ENCODE measurements around the gene RSPH6A.
"Not testable (repeated sequence)": the region's sequence is repeated elsewhere in the genome, so short reads cannot be mapped to it uniquely, and the experiment has no call there.

The RSPH6A gene

DNA sequence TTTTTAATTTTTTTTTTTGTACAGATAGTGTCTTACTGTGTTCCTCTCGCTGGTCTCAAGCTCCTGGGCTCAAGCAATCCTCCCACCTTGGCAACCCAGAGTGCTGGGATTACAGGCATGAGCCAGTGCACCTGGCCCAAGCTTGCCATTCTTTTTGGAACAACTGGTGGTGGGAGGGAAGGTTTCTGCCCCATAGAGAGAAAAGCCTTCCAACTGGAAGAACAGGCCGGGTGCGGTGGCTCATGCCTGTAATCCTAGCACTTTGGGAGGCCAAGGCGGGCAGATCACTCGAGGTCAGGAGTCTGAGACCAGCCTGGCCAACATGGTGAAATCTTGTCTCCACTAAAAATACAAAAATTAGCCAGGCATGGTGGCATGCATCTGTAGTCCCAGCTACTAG lies 15.6 kb downstream of the RSPH6A start:
- DNase-seq: not testable (repeated sequence)

DNA sequence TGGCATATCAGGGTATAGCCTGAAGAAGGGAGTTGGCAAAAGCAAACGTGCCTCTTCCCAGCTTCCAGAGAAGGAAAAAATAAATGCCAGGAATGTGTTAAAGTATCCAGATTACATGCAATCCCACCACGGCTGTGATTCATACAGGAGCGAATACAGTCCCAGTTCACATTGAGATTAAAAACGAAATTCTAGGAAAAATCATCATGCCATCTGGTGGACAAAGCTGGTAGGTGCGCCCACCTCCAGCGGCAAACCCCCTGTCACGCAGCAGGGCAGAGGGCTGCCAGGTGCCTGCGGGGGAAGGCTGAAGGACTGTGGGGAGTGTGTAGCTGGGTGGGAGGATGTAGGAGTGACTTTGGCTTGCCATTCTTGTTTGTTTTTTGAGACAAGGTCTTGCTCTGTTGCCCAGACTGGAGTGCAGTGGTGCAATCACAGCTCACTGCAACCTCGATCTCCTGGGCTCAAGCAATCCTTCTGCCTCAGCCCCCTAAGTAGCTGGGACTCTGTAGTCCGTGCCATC lies 16.1 kb downstream of the RSPH6A start:
- DNase-seq: peak; percentile 54

- DNase-seq: no peak
Measured at GRCh38 chr19:45794627-45795026, 20.5 kb downstream of the RSPH6A start.

DNA sequence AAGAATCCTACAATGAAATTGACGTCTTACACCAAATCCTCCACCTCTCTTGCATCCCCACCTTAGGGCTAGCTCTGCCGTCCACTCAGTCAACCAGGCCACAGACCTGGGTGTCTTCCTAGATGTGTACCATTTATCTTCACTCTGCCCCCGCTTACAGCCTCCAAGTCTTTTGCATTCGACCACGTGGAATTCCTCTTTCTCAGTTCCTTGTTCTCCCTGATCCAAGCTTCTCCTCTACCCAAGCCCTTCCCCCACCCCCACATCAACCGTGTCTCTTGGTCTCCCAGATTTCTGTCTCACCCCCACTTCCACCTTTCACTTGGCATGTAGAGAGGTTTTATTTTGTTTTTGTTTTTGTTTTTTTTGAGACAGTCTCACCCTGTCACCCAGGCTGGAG lies 21.2 kb downstream of the RSPH6A start:
- no peak for DNase-seq

DNA sequence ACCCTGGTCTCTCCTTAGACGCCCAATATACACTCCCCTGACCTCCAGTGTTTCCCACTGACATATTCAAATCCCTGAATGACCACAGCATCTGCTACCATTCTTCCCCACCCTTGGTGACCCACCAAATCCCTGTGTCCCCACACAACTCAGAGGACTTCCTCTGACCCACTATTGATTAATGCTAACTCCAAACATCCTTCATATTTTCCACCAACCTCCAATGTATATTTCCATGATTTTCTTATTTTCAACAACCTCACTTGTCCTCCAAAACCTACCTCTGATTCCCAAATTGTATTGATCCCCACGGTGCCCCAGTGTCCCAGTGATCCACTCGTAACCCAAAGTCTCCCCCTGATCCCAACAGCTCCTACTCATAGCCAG lies 21.9 kb downstream of the RSPH6A start:
- no peak for DNase-seq

GRCh38 chr19:45792470-45793177 lies 22.5 kb downstream of the RSPH6A start, which contains the start of gene DMWD:
TSS of gene DMWD (minus strand) at chr19:45792845. CDS start at chr19:45792756, 89 bp downstream.
- peak; percentile 99 for DNase-seq

DNA sequence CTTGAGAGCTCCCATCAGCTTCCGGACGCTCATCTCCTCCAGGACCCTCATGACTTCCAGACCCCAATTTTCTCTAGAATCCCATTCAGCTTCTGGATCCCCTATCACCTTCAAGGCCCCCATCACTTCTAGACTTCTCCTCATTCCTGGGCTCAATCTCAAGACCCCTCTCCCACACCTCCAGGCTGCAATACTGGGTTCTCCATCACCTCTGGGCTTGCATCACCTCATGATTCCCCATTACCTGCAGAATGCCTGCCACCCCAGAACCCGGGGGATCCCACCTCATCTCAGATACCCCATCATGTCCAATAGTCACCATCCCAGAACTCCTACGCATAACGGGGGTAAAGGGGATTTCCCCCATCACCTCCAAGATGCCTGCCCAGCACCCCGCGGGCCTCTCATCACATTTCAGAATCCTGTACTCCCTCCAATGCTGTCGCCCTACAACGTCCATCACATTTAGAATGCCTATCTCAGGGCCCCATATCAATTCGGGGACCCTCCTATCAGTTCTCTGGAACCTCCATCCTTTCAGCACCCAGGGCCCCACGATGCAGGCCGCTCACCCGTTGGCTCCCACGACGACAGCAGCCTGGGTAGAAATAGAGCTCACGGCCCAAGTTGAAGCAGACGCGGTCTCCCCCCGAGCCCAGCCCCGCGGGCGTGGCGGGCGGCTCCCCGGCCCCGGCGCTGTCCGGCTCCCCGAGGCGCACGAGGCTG lies 23.2 kb downstream of the RSPH6A start:
- no peak for DNase-seq

GRCh38 chr19:45790942-45791341 lies 24.2 kb downstream of the RSPH6A start:
- peak; percentile 26 for DNase-seq

- no peak for DNase-seq
Measured at GRCh38 chr19:45789035-45789786, 25.9 kb downstream of the RSPH6A start.

DNA sequence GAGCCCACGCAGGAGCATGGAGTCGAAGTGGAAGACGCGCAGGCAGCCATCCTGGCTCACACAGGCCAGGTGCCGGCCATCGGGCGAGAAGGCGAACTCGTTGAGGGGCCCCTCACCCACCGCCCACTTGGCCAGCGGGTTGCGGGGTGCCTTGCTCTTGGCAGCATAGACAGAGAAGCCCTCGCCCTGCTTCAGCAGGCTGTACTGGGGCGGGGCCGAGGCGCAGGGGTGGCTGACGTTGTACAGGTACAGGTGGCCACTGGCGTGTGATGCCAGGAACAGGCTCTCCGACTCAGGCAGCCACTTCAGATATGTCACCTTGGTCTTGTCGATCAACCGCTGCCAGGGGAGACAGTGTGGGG lies 28.6 kb downstream of the RSPH6A start:
- DNase-seq: no peak

GRCh38 chr19:45785781-45786532 lies 29.2 kb downstream of the RSPH6A start:
- DNase-seq: no peak

DNA sequence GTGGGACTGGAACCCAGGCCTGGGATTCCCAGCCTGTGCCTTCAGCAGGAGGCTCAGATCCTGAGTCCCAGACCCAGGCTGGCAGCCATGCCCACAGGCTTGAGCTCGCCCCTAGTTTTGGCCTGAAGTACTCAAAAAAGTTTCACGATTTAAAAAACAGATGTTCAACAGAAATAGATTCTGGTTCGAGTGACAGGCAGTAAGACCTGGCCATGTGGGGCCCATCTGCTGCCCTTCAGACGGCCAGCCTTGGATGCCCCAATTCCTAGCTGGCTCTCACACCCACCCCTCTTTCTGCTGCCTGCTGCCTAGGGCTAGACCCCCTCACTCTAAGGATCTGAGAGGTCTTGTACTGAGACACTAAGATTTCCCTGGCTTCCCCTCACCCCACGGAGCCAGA lies 30.0 kb downstream of the RSPH6A start:
- DNase-seq: no peak

GRCh38 chr19:45784096-45784495 lies 31.0 kb downstream of the RSPH6A start:
- no peak for DNase-seq

DNA sequence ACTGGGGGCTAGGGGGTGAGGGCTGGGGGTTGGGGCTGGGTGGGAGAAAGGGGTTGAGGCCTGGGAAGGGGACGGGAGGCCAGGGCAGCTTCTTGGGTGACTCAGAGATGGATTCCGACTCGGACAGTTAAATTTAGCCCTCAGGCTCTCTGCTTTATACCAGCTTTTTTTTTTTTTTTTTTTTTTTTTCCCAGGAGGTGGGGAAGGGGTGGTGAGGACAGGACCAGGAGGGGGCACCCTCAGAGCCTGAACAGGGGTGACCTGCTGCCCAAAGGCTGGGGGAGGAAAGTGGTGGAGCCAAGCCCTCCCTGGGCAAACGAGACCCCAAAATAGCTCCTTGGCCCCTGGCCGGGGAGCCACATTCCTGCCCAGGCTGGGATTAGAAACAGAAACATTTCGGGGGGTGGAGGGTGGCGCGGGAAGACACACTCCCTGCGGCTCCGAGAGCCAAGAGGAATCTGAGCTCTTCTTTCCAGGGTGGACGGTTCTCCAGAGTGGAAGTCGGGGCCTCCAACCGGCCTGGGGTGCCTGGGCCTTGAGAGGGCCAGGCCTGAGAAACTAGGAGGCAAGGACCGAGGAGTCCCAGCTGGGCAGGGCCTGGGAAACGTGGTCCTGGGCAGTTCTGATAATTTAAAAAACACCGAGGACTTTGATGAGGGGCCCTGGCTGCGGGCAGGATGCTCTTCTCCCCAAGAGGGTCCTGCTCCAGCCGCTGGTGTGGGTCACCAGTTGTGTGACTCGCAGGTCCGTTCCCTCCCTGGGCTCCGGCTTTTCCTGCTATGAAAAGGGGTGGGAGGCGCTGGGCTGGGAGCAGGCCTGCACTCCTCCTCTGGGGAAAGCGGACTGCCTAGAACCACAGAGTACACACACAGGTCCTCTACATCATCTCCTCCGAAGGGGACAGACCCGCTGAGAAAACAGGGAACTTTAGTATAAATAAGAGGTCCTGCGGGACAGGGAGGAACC lies 32.0 kb downstream of the RSPH6A start:
- DNase-seq: no peak

DNA sequence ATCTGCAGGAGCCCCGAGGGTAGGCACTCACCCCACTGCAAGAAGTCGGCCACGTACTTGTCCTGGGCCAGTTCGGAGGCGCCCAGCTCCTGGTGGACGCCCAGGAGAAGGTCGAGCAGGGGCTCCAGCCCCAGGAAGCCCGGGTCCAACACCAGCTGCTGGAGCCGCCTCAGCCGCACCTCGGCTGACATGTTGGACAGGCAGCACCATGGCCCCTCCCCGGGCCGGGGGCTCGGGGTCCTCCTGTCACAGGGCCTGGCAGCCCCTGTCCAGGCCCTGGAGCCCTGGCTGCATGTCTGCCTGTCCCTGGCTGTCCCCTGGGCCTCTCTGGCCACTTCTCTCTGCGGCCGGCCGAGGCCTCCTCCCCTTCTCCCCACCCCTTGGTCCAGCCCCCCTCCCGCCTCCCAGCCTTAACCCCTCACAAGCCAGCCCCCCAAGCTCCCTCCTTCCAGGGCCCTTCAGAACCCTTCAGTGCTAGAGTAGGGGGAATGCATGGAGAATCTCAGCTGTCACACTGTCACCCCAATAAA lies 32.9 kb downstream of the RSPH6A start, which contains the start of gene DMPK:
DMPK (minus strand) TSS at position 329 of the 530 bp plus-strand sequence; CDS start at position 191, 138 bp downstream.
- no peak for DNase-seq

DNA sequence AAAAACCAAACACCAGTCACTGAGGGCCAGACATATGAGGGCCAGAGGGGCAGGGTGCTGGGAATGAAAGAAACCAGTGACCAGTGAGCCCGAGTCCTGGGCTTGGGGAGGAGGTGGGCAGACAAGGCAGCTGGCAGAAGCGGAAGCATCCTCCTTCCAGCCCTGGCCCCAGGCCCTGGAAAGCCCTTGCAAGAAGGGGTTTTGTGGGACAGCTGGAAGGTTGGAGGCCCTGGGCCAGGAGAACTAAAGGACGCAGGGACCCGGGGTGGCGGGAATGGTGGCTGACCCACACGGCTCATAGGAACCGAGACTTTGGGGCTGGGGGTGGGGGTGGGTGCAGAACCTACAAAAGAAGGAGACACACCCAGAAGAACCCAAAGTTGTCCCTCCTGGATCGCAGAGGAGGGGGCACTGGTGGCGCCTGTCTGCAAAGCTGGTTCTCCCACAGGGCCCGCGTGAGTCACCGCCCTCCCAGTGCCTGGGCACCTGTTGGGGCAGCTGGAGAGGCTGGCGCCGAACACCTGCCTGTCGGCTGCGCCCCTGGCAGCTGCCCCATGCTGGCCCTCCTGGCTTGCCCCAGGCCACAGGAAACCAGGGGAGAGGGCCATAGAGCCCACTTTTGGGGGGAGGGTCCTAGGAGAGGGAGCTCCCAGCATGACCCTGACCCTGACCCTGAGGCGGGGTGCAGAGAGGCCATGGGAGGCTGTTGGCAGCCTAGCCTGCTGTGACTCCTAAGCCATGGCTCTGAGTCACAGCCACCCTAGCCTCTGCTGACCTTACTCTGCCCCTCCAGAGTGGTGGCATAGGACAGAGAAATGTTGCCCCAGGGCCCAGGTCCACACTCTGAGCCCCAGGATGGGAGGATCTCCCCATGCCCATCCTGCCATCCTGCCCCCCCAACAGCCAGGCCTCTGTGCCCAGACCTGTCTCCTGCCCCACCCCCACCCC lies 33.6 kb downstream of the RSPH6A start:
- no peak for DNase-seq

- DNase-seq: no peak
Measured at GRCh38 chr19:45780448-45781213, 34.5 kb downstream of the RSPH6A start.

GRCh38 chr19:45780146-45780447 lies 35.0 kb downstream of the RSPH6A start:
- no peak for DNase-seq

Measured in activated gamma-delta T cell treated with Interleukin-2 at 50 U/mL for 16 hours (primary cell).